Spinal cord (tissue), 10 donors: ENCODE measurements around the gene TKTL1. TPM values are rescaled to one million over a fixed set of nuclear protein-coding genes. Genes with fewer than 3 reads are reported as not detected.

Experiments used
- DNase-seq, 6 donors: peaks; one replicate each; pipeline versions ENCODE4 v3.0.0 to v3.0.0-alpha.2; 2013 to 2015; ENCODE audit warnings: low spot score in 6 of 6, low read depth in 4 of 6
- H3K27ac ChIP-seq: one replicate; pipeline ENCODE4 v1.5.1; 2013; ENCODE audit warnings: low read depth, low read length, control low read depth
- H3K27me3 ChIP-seq: one replicate; pipeline ENCODE4 v1.6.1; 2013; ENCODE audit warnings: low read length; ENCODE audit not compliant: control insufficient read depth, insufficient read depth
- H3K36me3 ChIP-seq: one replicate; pipeline ENCODE4 v1.6.1; 2013; ENCODE audit warnings: low read length; ENCODE audit not compliant: control insufficient read depth, insufficient read depth
- H3K4me1 ChIP-seq: one replicate; pipeline ENCODE4 v1.6.1; 2013; ENCODE audit warnings: low read length; ENCODE audit not compliant: control insufficient read depth, insufficient read depth
- H3K4me3 ChIP-seq: one replicate; pipeline ENCODE4 v1.5.1; 2013; ENCODE audit warnings: low read depth, low read length, control low read depth
- H3K9me3 ChIP-seq: one replicate; pipeline ENCODE4 v1.6.1; 2013; ENCODE audit warnings: low read length; ENCODE audit not compliant: control insufficient read depth, insufficient read depth
- WGBS: methylation state at CpG from one replicate; pipeline ENCODE4 v1.1.5; 2013; ENCODE audit warnings: missing lambda C conversion rate; ENCODE audit not compliant: insufficient coverage; 5-methylcytosine and 5-hydroxymethylcytosine counted together
- polyA plus RNA-seq, 2 donors: library from polyadenylated mRNA; unstranded; fragments of 120-200 nt; gene quantifications; one replicate each; pipeline ENCODE4 v1.2.1, GENCODE V29; 2013; ENCODE audit not compliant: insufficient read length in 2 of 2
- total RNA-seq, 2 donors: library from RNA; depleted of rRNA in 1 of 2; stranded (reverse); fragments of 120-200 nt in 1 of 2; fragments of >200 nt in 1 of 2; gene quantifications; one replicate each; pipeline versions ENCODE4 v1.2.3 to v1.2.4, GENCODE V29; 2013 to 2014
- donor health status: healthy.

Gene TKTL1
- total and polyA plus RNA-seq, 4 donors = 1.9 to 22.6 (median 15.9) TPM

- Histone ChIP-seq H3K9me3 (no peaks in the 10 kb centered on the region), H3K27ac (no peak overlapping the region), H3K4me1 (peaks cover 58% of the 10 kb centered on the region), H3K4me3 (peak overlapping the region; percentile 24), H3K36me3 (peaks cover 5% of the 10 kb centered on the region), H3K27me3 (no peaks in the 10 kb centered on the region)
- WGBS = 41% methylated on average over 17 of the region's 23 CpGs
- DNase-seq = peak in 2 of 6 donors; percentile 81 to 87
Measured at GRCh38 chrX:154373340-154374306, 78.0 kb downstream of the TKTL1 start.

- 25% methylated on average over 91 of the region's 95 CpGs for WGBS
- no peaks in the 10 kb centered on the region for H3K36me3 ChIP-seq
- H3K4me3 ChIP-seq = peak within 1 kb of the TSS; percentile 24
- no peaks in the 10 kb centered on the region for H3K9me3 ChIP-seq
- H3K4me1 ChIP-seq = peaks cover 50% of the 10 kb centered on the region
- H3K27me3 ChIP-seq = no peaks in the 10 kb centered on the region
- H3K27ac ChIP-seq = no peak within 1 kb of the TSS
- DNase-seq = peak in 2 of 6 donors; percentile 35
Measured at GRCh38 chrX:154374313-154375155, 78.9 kb downstream of the TKTL1 start, which contains the start of gene FLNA. FLNA (minus strand) TSS chrX:154374634; CDS start chrX:154371245, 3,389 bp downstream.

- no peak for DNase-seq
- H3K27me3 ChIP-seq = no peaks in the 10 kb centered on the region
- H3K36me3 ChIP-seq = peaks cover 3% of the 10 kb centered on the region
- no peak overlapping the region for H3K27ac ChIP-seq
- no peak overlapping the region for H3K4me3 ChIP-seq
- WGBS = 64% methylated on average over 8 of the region's 10 CpGs
- H3K9me3 ChIP-seq = no peaks in the 10 kb centered on the region
- H3K4me1 ChIP-seq = peaks cover 51% of the 10 kb centered on the region
Measured at GRCh38 chrX:154375156-154375504, 79.5 kb downstream of the TKTL1 start.

GRCh38 chrX:154376774-154377173 is 81.2 kb downstream of the TKTL1 start:
- peaks cover 13% of the 10 kb centered on the region for H3K36me3 ChIP-seq
- WGBS = 76% methylated on average over 3 of the region's 3 CpGs
- H3K4me1 ChIP-seq = peaks cover 55% of the 10 kb centered on the region
- H3K9me3 ChIP-seq = no peaks in the 10 kb centered on the region
- no peak for DNase-seq
- H3K27ac ChIP-seq = no peak overlapping the region
- H3K27me3 ChIP-seq = no peaks in the 10 kb centered on the region
- no peak overlapping the region for H3K4me3 ChIP-seq

GRCh38 chrX:154378059-154378798 is 82.6 kb downstream of the TKTL1 start:
- 21% methylated on average over 69 of the region's 79 CpGs for WGBS
- DNase-seq = peak in 2 of 6 donors; percentile 76 to 86
- H3K4me3 ChIP-seq = peak overlapping the region; percentile 38

GRCh38 chrX:154378799-154379568 is 83.4 kb downstream of the TKTL1 start, which contains the start of gene EMD:
EMD (plus strand) TSS chrX:154379295; CDS start chrX:154379485, 190 bp downstream.
- H3K4me3 ChIP-seq = peak within 1 kb of the TSS; percentile 67
- 24% methylated on average over 103 of the region's 103 CpGs for WGBS
- H3K36me3 ChIP-seq = peaks cover 16% of the 10 kb centered on the region
- H3K9me3 ChIP-seq = no peaks in the 10 kb centered on the region
- H3K27ac ChIP-seq = peak within 1 kb of the TSS; percentile 94
- no peaks in the 10 kb centered on the region for H3K27me3 ChIP-seq
- DNase-seq = peak in 5 of 6 donors; percentile 84 to 98 (median 89)
- peaks cover 35% of the 10 kb centered on the region for H3K4me1 ChIP-seq

More at GRCh38 chrX:154378059-154378798, 82.6 kb downstream of the TKTL1 start:
- Histone ChIP-seq H3K9me3 (no peaks in the 10 kb centered on the region), H3K27ac (peak overlapping the region; percentile 94), H3K4me1 (peaks cover 41% of the 10 kb centered on the region), H3K36me3 (peaks cover 16% of the 10 kb centered on the region), H3K27me3 (no peaks in the 10 kb centered on the region)

GRCh38 chrX:154379569-154379951 is 84.0 kb downstream of the TKTL1 start:
- DNase-seq = no peak
- Histone ChIP-seq H3K4me1 (peaks cover 39% of the 10 kb centered on the region), H3K9me3 (no peaks in the 10 kb centered on the region), H3K4me3 (peak overlapping the region; percentile 67), H3K27ac (peak overlapping the region; percentile 89), H3K36me3 (peaks cover 16% of the 10 kb centered on the region), H3K27me3 (no peaks in the 10 kb centered on the region)
- WGBS = 25% methylated on average over 31 of the region's 38 CpGs
